A549 (cell line): ENCODE results near the gene SYMPK. TPM values are rescaled to one million over a fixed set of nuclear protein-coding genes. Genes with fewer than 3 reads are reported as not detected.
A peak's percentile ranks its signal among the peaks of the same experiment; 100 is the strongest.

ENCODE experiments used
- ATAC-seq, 2 experiments: fragments of 200-7000 bp in 1 of 2; fragments of >200 bp in 1 of 2; cut with Nextera tagmentation in 1 of 2; cut with Tn5 transposase in 1 of 2; 3 replicates each; pipeline versions ENCODE4 v1.8.0 to v1.9.1; 2018 to 2020; ENCODE audit warnings: mild to moderate bottlenecking in 1 of 2, moderate library complexity in 1 of 2
- CTCF ChIA-PET: fragments of 300-600 bp; sonication (Branson Sonifier 250); formaldehyde crosslinking; extraction: SDS; loops from one replicate; lab custom pipeline; 2021; ENCODE audit warnings: antibody characterized with exemption, inconsistent platforms; lab: Yijun Ruan, JAX
- POLR2A ChIA-PET: fragments of 350-600 bp; formaldehyde crosslinking; extraction: SDS; loops from one replicate; lab custom pipeline; 2021; ENCODE audit warnings: antibody characterized with exemption, inconsistent platforms; lab: Yijun Ruan, JAX
- DNase-seq, 2 experiments: peaks; one replicate each; pipeline versions ENCODE4 v3.0.0 to v3.0.0-alpha.2; 2011 to 2016; ENCODE audit warnings: low read depth in 1 of 2, low spot score in 1 of 2
- FAIRE-seq: peaks from 2 replicates; lab custom pipeline; 2011; peaks lifted over from hg19 to GRCh38; lab: Jason Lieb, UNC
- H3K27ac ChIP-seq, 2 experiments: fragments of >200 bp; sonication (Bioruptor Twin); formaldehyde crosslinking; 3 replicates each; pipeline ENCODE4 v1.5.1; 2016 to 2017
- H3K4me1 ChIP-seq: fragments of >200 bp; sonication (Bioruptor Twin); formaldehyde crosslinking; 3 replicates; pipeline ENCODE4 v1.6.1; 2016
- H3K4me2 ChIP-seq: fragments of >200 bp; sonication (Bioruptor Twin); formaldehyde crosslinking; 3 replicates; pipeline ENCODE4 v1.6.1; 2016
- H3K4me3 ChIP-seq: fragments of >200 bp; sonication (Bioruptor Twin); formaldehyde crosslinking; 3 replicates; pipeline ENCODE4 v1.5.1; 2016
- H3K9me3 ChIP-seq: fragments of >200 bp; sonication (Bioruptor Twin); formaldehyde crosslinking; 3 replicates; pipeline ENCODE4 v1.6.1; 2016
- CEBPB ChIP-seq, 2 experiments: fragments of >200 bp in 1 of 2; sonication (Bioruptor Twin) in 1 of 2; formaldehyde crosslinking in 1 of 2; IDR thresholded peaks; 2 replicates each; pipeline ENCODE4 v1.6.1; 2012 to 2016
- EHF ChIP-seq: fragments of 250-450 bp; sonication (Bioruptor Pico); IDR thresholded peaks from 2 replicates; pipeline ENCODE4 v1.5.0; 2020; ENCODE audit warnings: mild to moderate bottlenecking
- EP300 ChIP-seq, 2 experiments: fragments of >200 bp; sonication (Bioruptor Twin); formaldehyde crosslinking; IDR thresholded peaks; 2 replicates in 1 of 2; 3 replicates in 1 of 2; pipeline ENCODE4 v1.6.1; 2016 to 2017
- ESRRA ChIP-seq: fragments of 150-350 bp; IDR thresholded peaks from 2 replicates; pipeline ENCODE4 v1.6.1; 2014; ENCODE audit warnings: mild to moderate bottlenecking, low read length, borderline replicate concordance
- HEYL ChIP-seq: fragments of 250-450 bp; sonication (Bioruptor Pico); IDR thresholded peaks from 2 replicates; pipeline ENCODE4 v1.8.0; 2021; ENCODE audit warnings: mild to moderate bottlenecking, moderate library complexity
- HOXA7 ChIP-seq: fragments of 250-450 bp; sonication (Bioruptor Pico); IDR thresholded peaks from 2 replicates; pipeline ENCODE4 v1.5.0; 2020; ENCODE audit warnings: mild to moderate bottlenecking, moderate library complexity
- JUN ChIP-seq, 2 experiments: fragments of >200 bp; sonication (Bioruptor Twin); formaldehyde crosslinking; IDR thresholded peaks; 2 replicates in 1 of 2; 3 replicates in 1 of 2; pipeline ENCODE4 v1.6.1; 2016 to 2017
- JUNB ChIP-seq: fragments of >200 bp; sonication (Bioruptor Twin); formaldehyde crosslinking; IDR thresholded peaks from 2 replicates; pipeline ENCODE4 v1.6.1; 2016
- KDM1A ChIP-seq: fragments of 200-600 bp; sonication (generic); IDR thresholded peaks from 2 replicates; pipeline ENCODE4 v1.6.1; 2016; ENCODE audit warnings: low read depth, mild to moderate bottlenecking
- MYC ChIP-seq: IDR thresholded peaks from 2 replicates; pipeline ENCODE4 v1.6.1; 2012; ENCODE audit warnings: mild to moderate bottlenecking, inconsistent platforms, low read length, improper control_type of control experiment, borderline replicate concordance
- POLR2AphosphoS2 ChIP-seq: conservative IDR thresholded peaks from 2 replicates; pipeline ENCODE4 v1.6.1; 2012; ENCODE audit warnings: low read length, improper control_type of control experiment, inconsistent platforms
- RARB ChIP-seq: fragments of 250-450 bp; sonication (Bioruptor Pico); IDR thresholded peaks from 2 replicates; pipeline ENCODE4 v1.8.0; 2021; ENCODE audit warnings: mild to moderate bottlenecking, moderate library complexity
- SMC3 ChIP-seq: fragments of >200 bp; sonication (Bioruptor Twin); formaldehyde crosslinking; IDR thresholded peaks from 3 replicates; pipeline ENCODE4 v1.6.1; 2018; ENCODE audit warnings: inconsistent platforms
- SREBF2 ChIP-seq: fragments of 450-650 bp; IDR thresholded peaks from 2 replicates; pipeline ENCODE4 v1.6.1; 2014; ENCODE audit warnings: mild to moderate bottlenecking, moderate library complexity
- TP53 ChIP-seq: fragments of 250-450 bp; sonication (Bioruptor Pico); IDR thresholded peaks from 2 replicates; pipeline ENCODE4 v1.5.0; 2021; ENCODE audit warnings: mild to moderate bottlenecking, moderate library complexity
- ZNF302 ChIP-seq: fragments of 250-450 bp; sonication (Bioruptor Pico); IDR thresholded peaks from 2 replicates; pipeline ENCODE4 v1.9.0; 2021; ENCODE audit warnings: inconsistent platforms, mild to moderate bottlenecking, moderate library complexity
- WGBS: methylation state at CpG from one replicate; pipeline ENCODE4 v1.1.6; 2017; ENCODE audit errors: missing lambda C conversion rate; 5-methylcytosine and 5-hydroxymethylcytosine counted together
- polyA plus RNA-seq, 4 experiments: library from polyadenylated mRNA; depleted of rRNA in 3 of 4; stranded (reverse); fragments of >200 nt; fragmentation: RNase III in 1 of 4; extraction: RNeasy Plus Mini Kit Qiagen cat#74134 plus additional on column Dnase treatment in 1 of 4; gene quantifications; 2 replicates in 3 of 4; 3 replicates in 1 of 4; pipeline ENCODE4 v1.2.3, GENCODE V29; 2011 to 2017
- TF ChIP-seq, protein P1 (sequence below): fragments of 200-600 bp; sonication (generic); IDR thresholded peaks from 2 replicates; pipeline ENCODE4 v1.6.1; 2016; ENCODE audit warnings: antibody characterized with exemption, mild to moderate bottlenecking, moderate library complexity
- TF ChIP-seq, protein P2 (sequence below): fragments of >200 bp; sonication (Bioruptor Twin); formaldehyde crosslinking; IDR thresholded peaks from 2 replicates; pipeline ENCODE4 v1.6.1; 2016
- TF ChIP-seq, protein P3 (sequence below): fragments of 450-650 bp; IDR thresholded peaks from 2 replicates; pipeline ENCODE4 v1.6.1; 2014; ENCODE audit warnings: antibody characterized with exemption
- TF ChIP-seq, protein P4 (sequence below): fragments of 250-450 bp; sonication (Bioruptor Pico); IDR thresholded peaks from 2 replicates; pipeline ENCODE4 v1.5.0; 2021; ENCODE audit warnings: mild to moderate bottlenecking, moderate library complexity, borderline replicate concordance

SYMPK gene
- polyA plus RNA-seq, 2 of the 4 experiments (the other 2 are of a cell fraction): 61.9 to 105 TPM

DNA sequence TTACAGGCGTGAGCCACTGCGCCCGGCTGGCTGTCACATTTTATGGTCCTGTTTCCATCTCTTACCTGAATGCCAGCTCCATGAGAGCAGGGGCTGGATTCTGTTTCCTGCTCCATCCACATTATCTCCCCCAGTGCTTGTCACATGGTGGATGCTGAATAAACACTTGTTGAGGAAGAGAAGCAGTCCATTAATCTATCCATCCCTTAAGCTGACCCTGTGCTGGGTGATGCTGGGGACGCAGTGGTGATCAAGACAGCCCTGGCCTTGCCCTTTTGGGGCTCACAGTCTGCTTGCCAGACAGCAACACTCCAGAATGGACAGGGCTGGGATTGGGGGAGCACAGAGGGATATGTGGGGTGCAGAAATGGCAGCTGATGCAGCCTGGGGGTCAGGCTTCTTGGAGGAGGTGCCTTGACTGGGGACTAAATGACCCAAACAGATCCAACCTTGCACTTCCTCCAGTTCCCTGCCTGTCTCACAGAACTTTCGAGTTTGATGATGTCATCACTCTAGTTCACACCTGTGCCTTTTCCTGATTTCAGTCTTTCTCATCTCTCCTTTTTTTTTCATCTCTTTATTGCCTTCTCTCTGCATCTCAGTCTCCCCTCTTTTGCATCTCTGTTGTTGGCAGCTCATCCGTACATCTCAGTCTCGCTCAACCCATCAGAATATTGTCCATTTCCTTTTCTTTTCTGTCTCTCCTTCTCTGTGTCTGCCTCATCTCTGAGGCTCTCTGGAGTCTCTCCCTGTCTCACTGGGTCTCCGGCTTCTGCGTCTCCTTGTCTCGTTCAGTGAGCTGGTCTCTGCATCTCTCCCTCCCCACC is 18.3 kb upstream of the SYMPK start:
- H3K4me1 ChIP-seq: peaks cover 39% of the 10 kb centered on the region
- ChIA-PET CTCF (interaction anchor here (1.1 to 12.8 kb wide), 16 partner anchors 12 to 147 kb away, joined by 3 to 315 read pairs (median 15); partner anchors contain the start of genes CCDC61, FOXA3, MYPOP and RSPH6A), POLR2A (interaction anchor here (1.1 to 1.8 kb wide), 8 partner anchors 10 to 112 kb away, joined by 3 to 11 read pairs (median 4); partner anchors contain the start of genes FOXA3, SIX5 and SYMPK)
- FAIRE-seq (no peak), DNase-seq (no peak), ATAC-seq (no peak)
- 84% methylated on average over 10 of the region's 10 CpGs for WGBS
- no peaks in the 10 kb centered on the region for H3K9me3 ChIP-seq
- TF ChIP-seq ESRRA: no peak
- TF ChIP-seq EHF (CRISPR knock-in tag): no peak
- TF ChIP-seq SREBF2: no peak
- no peak for TF ChIP-seq MYC
- TF ChIP-seq KDM1A: no peak
- no peak overlapping the region for H3K4me3 ChIP-seq
- H3K4me2 ChIP-seq: peak overlapping the region; percentile 100
- H3K27ac ChIP-seq: peak overlapping the region; percentile 95

DNA sequence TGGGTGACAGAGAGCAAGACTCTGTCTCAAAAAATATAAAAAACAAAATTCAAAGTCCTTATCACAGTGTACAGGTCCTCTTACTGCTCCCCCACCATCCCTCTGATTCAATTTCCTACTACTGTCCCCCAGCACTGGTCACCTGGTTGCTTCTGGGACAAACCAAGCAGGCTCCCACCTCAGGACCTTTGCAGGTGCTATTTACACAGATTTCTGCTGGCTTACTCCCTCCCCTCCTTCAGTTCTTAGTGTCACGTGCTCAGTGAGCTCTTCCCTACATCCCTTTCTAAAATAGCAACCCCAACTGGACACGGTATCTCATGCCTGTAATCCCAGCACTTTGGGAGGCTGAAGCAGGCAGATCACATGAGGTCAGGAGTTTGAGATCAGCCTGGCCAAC is 17.0 kb upstream of the SYMPK start:
- Histone ChIP-seq H3K4me3 (no peak overlapping the region), H3K9me3 (no peaks in the 10 kb centered on the region)
- CTCF ChIA-PET: interaction anchor here (1.1 to 12.8 kb wide), 5 partner anchors 12 to 155 kb away, joined by 3 to 315 read pairs (median 3); partner anchors contain the start of genes FOXA3, MYPOP, RSPH6A and SYMPK
- 81% methylated on average over 2 of the region's 2 CpGs for WGBS
- TF ChIP-seq EP300 (IDR thresholded peaks at IDR 0.05) (no peak), SREBF2 (no peak), JUN (IDR thresholded peaks at IDR 0.05) (no peak), SMC3 (no peak), HEYL (CRISPR knock-in tag) (no peak)
- TF ChIP-seq, all 56 proteins: peak for 0
- Histone ChIP-seq H3K27ac (peak overlapping the region in 1 of 2 experiments; percentile 95; a peak in 2 of 6 replicates), H3K4me1 (peaks cover 36% of the 10 kb centered on the region), H3K4me2 (no peak overlapping the region)
- no peak for FAIRE-seq
- POLR2A ChIA-PET: interaction anchor here (0.6 kb wide), 1 partner anchor 16 kb away, joined by 3 read pairs; the partner anchor contains the start of gene FOXA3
- no peak for ATAC-seq
- DNase-seq: no peak

DNA sequence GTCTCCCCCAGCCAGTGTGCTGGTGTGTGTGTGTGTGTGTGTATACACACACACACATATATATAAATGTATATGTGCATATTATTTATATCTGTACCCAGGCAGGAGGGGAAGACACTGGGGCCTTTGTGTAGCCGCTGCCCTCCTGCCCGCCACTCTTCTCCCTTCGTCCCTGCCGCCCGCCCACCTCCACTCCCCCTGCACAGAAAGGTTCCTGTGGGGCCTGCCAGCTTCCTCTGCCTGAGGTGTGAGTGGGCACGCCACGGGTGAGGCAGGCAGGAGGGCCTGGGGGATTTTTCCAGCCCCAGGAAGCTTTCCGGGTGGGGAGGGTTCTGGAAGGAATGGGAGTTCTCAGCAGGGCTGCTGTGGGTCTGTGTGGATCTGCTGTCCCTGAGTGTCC is 16.1 kb upstream of the SYMPK start:
- Histone ChIP-seq H3K27ac (peak overlapping the region in 1 of 2 experiments; percentile 25; a peak in 3 of 6 replicates), H3K9me3 (no peaks in the 10 kb centered on the region), H3K4me1 (peaks cover 28% of the 10 kb centered on the region), H3K4me3 (no peak overlapping the region), H3K4me2 (no peak overlapping the region)
- no peak for ATAC-seq
- CTCF ChIA-PET: interaction anchor here (0.7 to 12.8 kb wide), 5 partner anchors 11 to 154 kb away, joined by 3 to 315 read pairs (median 3); partner anchors contain the start of genes FOXA3, RSPH6A and SYMPK
- no peak for DNase-seq
- POLR2A ChIA-PET: no interaction called here
- TF ChIP-seq, protein P1, sequence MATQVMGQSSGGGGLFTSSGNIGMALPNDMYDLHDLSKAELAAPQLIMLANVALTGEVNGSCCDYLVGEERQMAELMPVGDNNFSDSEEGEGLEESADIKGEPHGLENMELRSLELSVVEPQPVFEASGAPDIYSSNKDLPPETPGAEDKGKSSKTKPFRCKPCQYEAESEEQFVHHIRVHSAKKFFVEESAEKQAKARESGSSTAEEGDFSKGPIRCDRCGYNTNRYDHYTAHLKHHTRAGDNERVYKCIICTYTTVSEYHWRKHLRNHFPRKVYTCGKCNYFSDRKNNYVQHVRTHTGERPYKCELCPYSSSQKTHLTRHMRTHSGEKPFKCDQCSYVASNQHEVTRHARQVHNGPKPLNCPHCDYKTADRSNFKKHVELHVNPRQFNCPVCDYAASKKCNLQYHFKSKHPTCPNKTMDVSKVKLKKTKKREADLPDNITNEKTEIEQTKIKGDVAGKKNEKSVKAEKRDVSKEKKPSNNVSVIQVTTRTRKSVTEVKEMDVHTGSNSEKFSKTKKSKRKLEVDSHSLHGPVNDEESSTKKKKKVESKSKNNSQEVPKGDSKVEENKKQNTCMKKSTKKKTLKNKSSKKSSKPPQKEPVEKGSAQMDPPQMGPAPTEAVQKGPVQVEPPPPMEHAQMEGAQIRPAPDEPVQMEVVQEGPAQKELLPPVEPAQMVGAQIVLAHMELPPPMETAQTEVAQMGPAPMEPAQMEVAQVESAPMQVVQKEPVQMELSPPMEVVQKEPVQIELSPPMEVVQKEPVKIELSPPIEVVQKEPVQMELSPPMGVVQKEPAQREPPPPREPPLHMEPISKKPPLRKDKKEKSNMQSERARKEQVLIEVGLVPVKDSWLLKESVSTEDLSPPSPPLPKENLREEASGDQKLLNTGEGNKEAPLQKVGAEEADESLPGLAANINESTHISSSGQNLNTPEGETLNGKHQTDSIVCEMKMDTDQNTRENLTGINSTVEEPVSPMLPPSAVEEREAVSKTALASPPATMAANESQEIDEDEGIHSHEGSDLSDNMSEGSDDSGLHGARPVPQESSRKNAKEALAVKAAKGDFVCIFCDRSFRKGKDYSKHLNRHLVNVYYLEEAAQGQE: no peak
- TF ChIP-seq ESRRA: no peak
- TF ChIP-seq, protein P2, sequence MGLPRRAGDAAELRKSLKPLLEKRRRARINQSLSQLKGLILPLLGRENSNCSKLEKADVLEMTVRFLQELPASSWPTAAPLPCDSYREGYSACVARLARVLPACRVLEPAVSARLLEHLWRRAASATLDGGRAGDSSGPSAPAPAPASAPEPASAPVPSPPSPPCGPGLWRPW: no peak
- no peak for TF ChIP-seq MYC
- no peak for TF ChIP-seq JUN (IDR thresholded peaks at IDR 0.05)
- TF ChIP-seq TP53 (CRISPR knock-in tag): no peak
- TF ChIP-seq SMC3: no peak
- no peak for TF ChIP-seq CEBPB (IDR thresholded peaks at IDR 0.05)
- TF ChIP-seq JUNB: no peak
- TF ChIP-seq, protein P3, sequence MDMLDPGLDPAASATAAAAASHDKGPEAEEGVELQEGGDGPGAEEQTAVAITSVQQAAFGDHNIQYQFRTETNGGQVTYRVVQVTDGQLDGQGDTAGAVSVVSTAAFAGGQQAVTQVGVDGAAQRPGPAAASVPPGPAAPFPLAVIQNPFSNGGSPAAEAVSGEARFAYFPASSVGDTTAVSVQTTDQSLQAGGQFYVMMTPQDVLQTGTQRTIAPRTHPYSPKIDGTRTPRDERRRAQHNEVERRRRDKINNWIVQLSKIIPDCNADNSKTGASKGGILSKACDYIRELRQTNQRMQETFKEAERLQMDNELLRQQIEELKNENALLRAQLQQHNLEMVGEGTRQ: no peak
- TF ChIP-seq POLR2AphosphoS2: no peak
- TF ChIP-seq RARB: no peak
- no peak for TF ChIP-seq ZNF302 (CRISPR knock-in tag)
- TF ChIP-seq, protein P4, sequence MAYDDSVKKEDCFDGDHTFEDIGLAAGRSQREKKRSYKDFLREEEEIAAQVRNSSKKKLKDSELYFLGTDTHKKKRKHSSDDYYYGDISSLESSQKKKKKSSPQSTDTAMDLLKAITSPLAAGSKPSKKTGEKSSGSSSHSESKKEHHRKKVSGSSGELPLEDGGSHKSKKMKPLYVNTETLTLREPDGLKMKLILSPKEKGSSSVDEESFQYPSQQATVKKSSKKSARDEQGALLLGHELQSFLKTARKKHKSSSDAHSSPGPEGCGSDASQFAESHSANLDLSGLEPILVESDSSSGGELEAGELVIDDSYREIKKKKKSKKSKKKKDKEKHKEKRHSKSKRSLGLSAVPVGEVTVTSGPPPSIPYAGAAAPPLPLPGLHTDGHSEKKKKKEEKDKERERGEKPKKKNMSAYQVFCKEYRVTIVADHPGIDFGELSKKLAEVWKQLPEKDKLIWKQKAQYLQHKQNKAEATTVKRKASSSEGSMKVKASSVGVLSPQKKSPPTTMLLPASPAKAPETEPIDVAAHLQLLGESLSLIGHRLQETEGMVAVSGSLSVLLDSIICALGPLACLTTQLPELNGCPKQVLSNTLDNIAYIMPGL (CRISPR knock-in tag): no peak
- no peak for TF ChIP-seq HOXA7 (CRISPR knock-in tag)
- WGBS: 93% methylated on average over 8 of the region's 8 CpGs
- no peak for FAIRE-seq
